Stimulated activated naive CD8-positive, alpha-beta T cell treated with anti-CD3 and anti-CD28 coated beads, Interleukin-15, Interleukin-2, amounts not matched to agents 100 ng/mL and 50 ng/mL, for 24 hours (primary cell): ENCODE data around the gene STK11.

Experiments
- H3K27ac Mint-ChIP-seq: one replicate; pipeline ENCODE4 v1.8.0; 2021; ENCODE audit warnings: mild to moderate bottlenecking, mixed read lengths
- H3K27me3 Mint-ChIP-seq: one replicate; pipeline ENCODE4 v1.8.0; 2021; ENCODE audit warnings: mixed read lengths
- H3K36me3 Mint-ChIP-seq: one replicate; pipeline ENCODE4 v1.8.0; 2021; ENCODE audit warnings: low read depth, mixed read lengths
- H3K4me1 Mint-ChIP-seq: one replicate; pipeline ENCODE4 v1.8.0; 2021; ENCODE audit warnings: low read depth, mixed read lengths
- H3K4me3 Mint-ChIP-seq: one replicate; pipeline ENCODE4 v1.8.0; 2021; ENCODE audit warnings: mild to moderate bottlenecking, mixed read lengths
- H3K9me3 Mint-ChIP-seq: one replicate; pipeline ENCODE4 v1.8.0; 2021; ENCODE audit warnings: mixed read lengths

STK11 gene

DNA sequence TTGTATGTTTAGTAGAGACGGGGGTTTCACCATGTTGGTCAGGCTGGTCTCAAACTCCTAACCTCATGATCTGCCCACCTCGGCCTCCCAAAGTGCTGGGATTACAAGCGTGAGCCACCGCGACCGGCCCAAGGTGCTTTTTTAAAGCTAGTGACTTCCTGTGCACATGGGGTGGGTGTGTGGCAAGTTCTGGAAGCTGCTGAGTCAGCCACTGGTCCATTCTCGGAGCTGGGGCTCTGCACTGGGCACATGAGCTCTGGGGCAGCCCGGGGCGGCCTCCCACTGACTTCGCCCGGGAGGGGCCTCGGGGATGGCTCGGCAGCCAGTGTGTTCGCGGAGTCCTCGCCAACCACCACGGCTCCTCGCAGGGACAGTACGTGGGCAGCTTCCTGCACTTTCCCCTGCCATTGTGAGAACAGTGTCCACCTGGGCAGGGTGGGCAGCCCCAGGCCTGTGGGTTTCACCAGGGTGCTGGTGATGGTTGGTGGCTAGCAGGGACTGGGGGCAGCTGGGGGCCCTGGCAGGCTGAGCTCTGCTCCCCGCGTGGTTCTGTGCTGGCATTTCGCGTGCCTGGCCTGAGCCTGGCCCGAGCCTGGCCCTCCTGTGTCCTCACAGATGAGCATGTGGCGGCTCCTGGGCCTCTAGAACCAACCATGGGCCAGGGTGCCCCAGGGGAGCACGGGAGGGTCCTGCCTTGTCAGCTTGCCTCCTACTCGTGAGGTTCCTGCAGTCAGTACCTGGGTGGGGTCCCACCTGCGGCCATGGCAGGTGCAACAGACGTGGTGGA lies 20.1 kb downstream of the STK11 start:
- no peaks in the 10 kb centered on the region for H3K4me1 Mint-ChIP-seq
- no peaks in the 10 kb centered on the region for H3K36me3 Mint-ChIP-seq
- H3K4me3 Mint-ChIP-seq, result no peak overlapping the region
- H3K27ac Mint-ChIP-seq, result no peak overlapping the region
- no peaks in the 10 kb centered on the region for H3K9me3 Mint-ChIP-seq
- H3K27me3 Mint-ChIP-seq, result no peaks in the 10 kb centered on the region

- no peaks in the 10 kb centered on the region for H3K36me3 Mint-ChIP-seq
- no peaks in the 10 kb centered on the region for H3K9me3 Mint-ChIP-seq
- H3K27me3 Mint-ChIP-seq, result no peaks in the 10 kb centered on the region
- no peak overlapping the region for H3K4me3 Mint-ChIP-seq
- H3K27ac Mint-ChIP-seq, result no peak overlapping the region
- no peaks in the 10 kb centered on the region for H3K4me1 Mint-ChIP-seq
These were observed 20.6 kb downstream of the STK11 start for GRCh38 chr19:1226227-1226518.

GRCh38 chr19:1226522-1227303 lies 21.1 kb downstream of the STK11 start:
- Mint-ChIP-seq H3K4me1 (no peaks in the 10 kb centered on the region), H3K36me3 (no peaks in the 10 kb centered on the region), H3K27me3 (no peaks in the 10 kb centered on the region), H3K27ac (no peak overlapping the region), H3K9me3 (no peaks in the 10 kb centered on the region), H3K4me3 (no peak overlapping the region)

DNA sequence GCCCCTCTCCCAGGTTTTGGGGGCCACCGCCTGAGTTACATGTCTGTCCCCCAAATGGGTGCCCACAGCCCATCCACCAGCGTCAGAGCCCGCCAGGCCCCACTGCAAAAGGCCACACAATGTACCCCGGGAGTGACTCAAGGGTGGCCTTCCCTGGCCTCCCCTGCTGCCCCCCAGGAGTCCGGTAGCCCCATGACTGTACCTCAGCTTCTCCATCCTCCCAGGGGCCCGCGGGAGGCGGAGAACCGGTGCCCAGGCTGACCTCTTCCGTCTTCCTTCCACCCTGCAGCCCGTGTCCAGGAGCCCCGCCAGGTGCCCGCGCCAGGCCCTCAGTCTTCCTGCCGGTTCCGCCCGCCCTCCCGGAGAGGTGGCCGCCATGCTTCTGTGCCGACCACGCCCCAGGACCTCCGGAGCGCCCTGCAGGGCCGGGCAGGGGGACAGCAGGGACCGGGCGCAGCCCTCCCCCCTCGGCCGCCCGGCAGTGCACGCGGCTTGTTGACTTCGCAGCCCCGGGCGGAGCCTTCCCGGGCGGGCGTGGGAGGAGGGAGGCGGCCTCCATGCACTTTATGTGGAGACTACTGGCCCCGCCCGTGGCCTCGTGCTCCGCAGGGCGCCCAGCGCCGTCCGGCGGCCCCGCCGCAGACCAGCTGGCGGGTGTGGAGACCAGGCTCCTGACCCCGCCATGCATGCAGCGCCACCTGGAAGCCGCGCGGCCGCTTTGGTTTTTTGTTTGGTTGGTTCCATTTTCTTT lies 21.9 kb downstream of the STK11 start:
- no peaks in the 10 kb centered on the region for H3K36me3 Mint-ChIP-seq
- H3K4me3 Mint-ChIP-seq, result no peak overlapping the region
- H3K27me3 Mint-ChIP-seq, result no peaks in the 10 kb centered on the region
- no peaks in the 10 kb centered on the region for H3K9me3 Mint-ChIP-seq
- H3K27ac Mint-ChIP-seq, result no peak overlapping the region
- H3K4me1 Mint-ChIP-seq, result no peaks in the 10 kb centered on the region

DNA sequence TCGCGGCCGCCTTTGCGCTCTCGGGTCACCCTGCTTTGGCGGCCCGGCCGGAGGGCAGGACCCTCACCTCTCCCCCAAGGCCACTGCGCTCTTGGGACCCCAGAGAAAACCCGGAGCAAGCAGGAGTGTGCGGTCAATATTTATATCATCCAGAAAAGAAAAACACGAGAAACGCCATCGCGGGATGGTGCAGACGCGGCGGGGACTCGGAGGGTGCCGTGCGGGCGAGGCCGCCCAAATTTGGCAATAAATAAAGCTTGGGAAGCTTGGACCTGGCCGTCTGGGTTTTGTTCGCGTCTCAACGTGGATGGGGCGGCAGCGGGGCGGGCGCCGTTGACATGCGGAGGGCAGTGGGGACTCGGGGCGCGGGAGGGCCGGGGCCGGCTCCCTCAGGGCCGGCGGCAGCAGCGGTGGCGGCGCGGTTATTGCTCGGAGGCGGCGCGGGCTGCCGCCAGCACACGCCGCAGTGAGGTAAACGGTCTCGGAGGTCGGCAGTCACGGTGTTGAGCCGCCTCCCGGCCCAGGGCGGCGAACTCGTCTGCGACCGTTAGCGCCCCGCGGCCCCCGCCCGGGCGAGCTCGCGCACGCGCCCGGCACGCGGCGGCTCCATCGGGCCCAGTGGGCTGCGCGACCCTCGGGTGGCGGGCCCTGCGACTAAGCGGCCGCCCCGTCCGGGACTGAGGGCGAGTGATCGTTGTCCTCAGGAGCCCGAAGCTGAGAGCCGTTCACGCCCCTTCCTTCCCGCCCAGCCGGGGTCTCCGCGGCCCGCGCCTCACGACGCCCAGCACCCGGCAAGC lies 22.8 kb downstream of the STK11 start:
- H3K4me1 Mint-ChIP-seq, result no peaks in the 10 kb centered on the region
- H3K4me3 Mint-ChIP-seq, result no peak overlapping the region
- no peaks in the 10 kb centered on the region for H3K9me3 Mint-ChIP-seq
- no peaks in the 10 kb centered on the region for H3K27me3 Mint-ChIP-seq
- no peaks in the 10 kb centered on the region for H3K36me3 Mint-ChIP-seq
- no peak overlapping the region for H3K27ac Mint-ChIP-seq

GRCh38 chr19:1229056-1229923 lies 23.7 kb downstream of the STK11 start:
- Mint-ChIP-seq H3K9me3 (no peaks in the 10 kb centered on the region), H3K27me3 (no peaks in the 10 kb centered on the region), H3K4me1 (no peaks in the 10 kb centered on the region), H3K27ac (no peak overlapping the region), H3K36me3 (no peaks in the 10 kb centered on the region), H3K4me3 (no peak overlapping the region)

DNA sequence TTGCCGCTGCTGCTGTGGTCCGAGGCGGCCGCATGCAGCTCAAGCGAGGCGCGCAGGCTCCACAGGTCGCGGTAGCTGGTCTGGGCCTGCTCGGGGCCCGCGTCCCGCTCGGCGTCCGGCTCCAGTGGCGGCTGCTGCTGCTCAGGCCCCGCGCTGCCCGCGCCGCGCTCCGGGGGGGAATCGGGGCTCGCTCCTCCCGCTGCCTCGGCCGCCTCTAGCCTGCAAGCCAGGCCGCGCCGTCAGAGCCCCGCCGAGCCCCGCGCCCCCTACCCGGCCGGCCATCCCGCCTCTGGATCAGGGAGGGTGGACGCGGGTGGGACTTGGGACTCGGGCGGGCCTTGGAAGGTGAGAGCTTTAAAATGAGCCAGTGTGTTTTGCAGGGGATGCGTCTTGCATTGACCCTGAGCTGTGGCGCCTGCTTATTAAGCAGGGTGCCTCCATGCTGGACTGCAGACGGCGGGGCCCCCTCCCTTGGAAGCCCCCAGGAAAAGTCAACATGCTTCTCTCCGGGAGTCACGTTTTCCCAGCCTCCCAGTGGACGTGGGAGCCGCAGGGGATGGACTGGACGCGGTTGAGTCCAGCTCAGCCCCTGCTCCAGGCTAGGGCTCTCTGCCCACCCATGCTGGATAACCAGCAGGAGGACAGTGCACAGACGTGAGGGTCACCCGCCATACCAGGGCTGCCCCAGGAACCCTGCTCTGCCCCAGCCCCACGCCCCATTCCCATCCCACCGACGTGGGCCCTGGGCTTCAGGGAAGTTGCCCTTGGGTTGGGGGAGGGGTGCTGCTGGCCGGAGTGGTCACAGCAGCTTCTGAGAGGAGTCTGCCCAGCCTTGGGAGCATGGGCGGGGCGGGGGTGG lies 24.6 kb downstream of the STK11 start:
- Mint-ChIP-seq H3K27me3 (no peaks in the 10 kb centered on the region), H3K4me1 (no peaks in the 10 kb centered on the region), H3K36me3 (no peaks in the 10 kb centered on the region), H3K9me3 (no peaks in the 10 kb centered on the region), H3K4me3 (no peak overlapping the region), H3K27ac (no peak overlapping the region)

DNA sequence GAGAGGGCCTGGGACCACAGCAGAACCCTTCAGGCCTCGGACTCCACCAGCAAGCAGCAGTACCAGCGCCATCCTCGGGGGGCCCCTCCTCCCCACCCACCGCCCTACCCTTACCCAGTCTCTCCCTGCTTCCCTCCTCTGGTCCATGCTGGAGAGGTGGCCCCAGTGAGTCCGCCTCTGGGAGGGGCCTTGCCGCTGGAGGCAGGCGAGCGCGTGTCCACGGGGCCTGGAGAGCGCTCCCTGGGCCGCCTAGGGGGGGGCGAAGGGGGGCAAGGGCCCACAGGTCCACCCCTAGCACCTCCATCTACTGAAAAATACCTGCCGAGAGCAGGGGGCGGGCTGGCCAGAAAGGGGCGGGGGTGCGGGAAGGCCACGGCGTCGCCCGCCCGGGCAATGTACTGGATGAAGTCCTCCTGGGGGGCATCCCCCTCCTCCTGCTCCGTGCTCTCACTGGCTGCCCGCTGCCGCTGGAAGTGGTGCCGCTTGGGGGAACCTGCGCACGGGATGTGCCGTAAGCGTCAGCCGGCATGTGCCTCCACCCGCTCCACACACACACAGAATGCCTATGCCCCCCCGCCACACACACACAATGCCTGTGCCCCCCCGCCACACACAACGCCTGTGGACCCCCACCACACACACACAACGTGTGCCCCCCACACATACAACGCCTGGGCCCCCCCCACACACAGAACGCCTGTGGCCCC lies 25.4 kb downstream of the STK11 start:
- Mint-ChIP-seq H3K27me3 (no peaks in the 10 kb centered on the region), H3K9me3 (no peaks in the 10 kb centered on the region), H3K4me3 (no peak overlapping the region), H3K36me3 (no peaks in the 10 kb centered on the region), H3K4me1 (no peaks in the 10 kb centered on the region), H3K27ac (no peak overlapping the region)

GRCh38 chr19:1231729-1232637 lies 26.4 kb downstream of the STK11 start:
- H3K4me1 Mint-ChIP-seq, result no peaks in the 10 kb centered on the region
- no peaks in the 10 kb centered on the region for H3K27me3 Mint-ChIP-seq
- H3K9me3 Mint-ChIP-seq, result no peaks in the 10 kb centered on the region
- no peaks in the 10 kb centered on the region for H3K36me3 Mint-ChIP-seq
- no peak overlapping the region for H3K27ac Mint-ChIP-seq
- H3K4me3 Mint-ChIP-seq, result no peak overlapping the region

GRCh38 chr19:1232652-1233072 lies 27.1 kb downstream of the STK11 start:
- H3K4me3 Mint-ChIP-seq, result no peak overlapping the region
- no peaks in the 10 kb centered on the region for H3K27me3 Mint-ChIP-seq
- no peaks in the 10 kb centered on the region for H3K36me3 Mint-ChIP-seq
- H3K4me1 Mint-ChIP-seq, result no peaks in the 10 kb centered on the region
- H3K27ac Mint-ChIP-seq, result no peak overlapping the region
- no peaks in the 10 kb centered on the region for H3K9me3 Mint-ChIP-seq

GRCh38 chr19:1233115-1233667 lies 27.6 kb downstream of the STK11 start:
- Mint-ChIP-seq H3K27me3 (peaks cover under 1% of the 10 kb centered on the region), H3K4me1 (peaks cover under 1% of the 10 kb centered on the region), H3K4me3 (no peak overlapping the region), H3K27ac (no peak overlapping the region), H3K9me3 (no peaks in the 10 kb centered on the region), H3K36me3 (no peaks in the 10 kb centered on the region)
